ENCODE results near the gene FAR2.
A peak's percentile ranks its signal among the peaks of the same experiment; 100 is the strongest.

Gene FAR2

GRCh38 chr12:29148596-29148910, 525 bp upstream of the FAR2 start:
- DNase-seq (ENCODE audit: low read depth in 1 of 2, low spot score in 1 of 2): peak in 1 of 2 experiments; percentile 62
- H3K4me3 ChIP-seq (replicated peaks; ENCODE audit: insufficient read depth, low read length): peak overlapping the region; percentile 68
- no peaks in the 10 kb centered on the region for H3K27me3 ChIP-seq (ENCODE audit: insufficient read depth, poor library complexity, severe bottlenecking)
- TF ChIP-seq SPI1 (IDR thresholded peaks at IDR 0.05; ENCODE audit: borderline replicate concordance, low read depth) (no peak), REST (IDR thresholded peaks at IDR 0.05; ENCODE audit: insufficient replicate concordance, low read depth) (no peak), CTCF (IDR thresholded peaks at IDR 0.05; ENCODE audit: insufficient read depth, low read length) (no peak), POLR2AphosphoS5 (IDR thresholded peaks at IDR 0.05; ENCODE audit: low read depth) (no peak), GABPA (IDR thresholded peaks at IDR 0.05; ENCODE audit: low read depth) (no peak)
- peak overlapping the region; percentile 94 for H3K27ac ChIP-seq (replicated peaks)

- TF ChIP-seq SPI1 (IDR thresholded peaks at IDR 0.05; ENCODE audit: borderline replicate concordance, low read depth) (no peak), REST (IDR thresholded peaks at IDR 0.05; ENCODE audit: insufficient replicate concordance, low read depth) (peak; percentile 46), POLR2AphosphoS5 (IDR thresholded peaks at IDR 0.05; ENCODE audit: low read depth) (peak; percentile 35; the same call in 1 of the 2 replicates), GABPA (IDR thresholded peaks at IDR 0.05; ENCODE audit: low read depth) (no peak), CTCF (IDR thresholded peaks at IDR 0.05; ENCODE audit: insufficient read depth, low read length) (no peak)
- Histone ChIP-seq H3K27ac (replicated peaks) (peak overlapping the region; percentile 94), H3K27me3 (ENCODE audit: insufficient read depth, poor library complexity, severe bottlenecking) (no peaks in the 10 kb centered on the region), H3K4me3 (replicated peaks; ENCODE audit: insufficient read depth, low read length) (peak overlapping the region; percentile 68)
- peak in 1 of 2 experiments; percentile 30 for DNase-seq (ENCODE audit: low read depth in 1 of 2, low spot score in 1 of 2)
Measured at GRCh38 chr12:29149691-29150281, 708 bp downstream of the FAR2 start.

GRCh38 chr12:29150462-29150861, 1.4 kb downstream of the FAR2 start:
- H3K27ac ChIP-seq (replicated peaks): peak overlapping the region; percentile 94
- peak overlapping the region; percentile 68 for H3K4me3 ChIP-seq (replicated peaks; ENCODE audit: insufficient read depth, low read length)
- DNase-seq (ENCODE audit: low read depth in 1 of 2, low spot score in 1 of 2): no peak
- no peak for TF ChIP-seq SPI1 (IDR thresholded peaks at IDR 0.05; ENCODE audit: borderline replicate concordance, low read depth)
- TF ChIP-seq CTCF (IDR thresholded peaks at IDR 0.05; ENCODE audit: insufficient read depth, low read length): no peak
- no peaks in the 10 kb centered on the region for H3K27me3 ChIP-seq (ENCODE audit: insufficient read depth, poor library complexity, severe bottlenecking)

Data from HL-60 (cell line).